CD4-positive, alpha-beta T cell (primary cell): ENCODE results near the gene PIK3C2A. TPM values are rescaled to one million over a fixed set of nuclear protein-coding genes. Genes with fewer than 3 reads are reported as not detected.
"Not testable (repeated sequence)": the region's sequence is repeated elsewhere in the genome, so short reads cannot be mapped to it uniquely, and the experiment has no call there.

ENCODE experiments used
- ATAC-seq: fragments of 200-7000 bp; cut with Tn5 transposase; one replicate; pipeline ENCODE4 v1.10.0; 2022; ENCODE audit warnings: mild to moderate bottlenecking; ENCODE audit not compliant: poor library complexity
- CTCF ChIA-PET: fragments of 350-600 bp; sonication (Branson Sonifier 250); formaldehyde crosslinking; loops from one replicate; lab custom pipeline; 2021; ENCODE audit warnings: antibody characterized with exemption, inconsistent platforms; lab: Charles Lee
- POLR2A ChIA-PET: fragments of 350-600 bp; sonication (Branson Sonifier 250); formaldehyde crosslinking; loops from one replicate; lab custom pipeline; 2021; ENCODE audit warnings: antibody characterized with exemption, inconsistent platforms; lab: Charles Lee
- DNase-seq, 14 experiments: peaks; one replicate each; pipeline ENCODE4 v3.0.0-alpha.2; 2013 to 2020; ENCODE audit warnings: mixed read lengths in 2 of 14
- H3K27ac ChIP-seq, 2 donors: one replicate each; pipeline versions ENCODE4 v1.5.1 to v1.7.0; 2013; ENCODE audit warnings: low read length in 2 of 2, low read depth in 1 of 2, mild to moderate bottlenecking in 1 of 2
- H3K27me3 ChIP-seq, 2 experiments: 1 replicate in 1 of 2; 2 replicates in 1 of 2; pipeline versions ENCODE4 v1.6.1 to v1.7.0; 2013; ENCODE audit warnings: low read length in 2 of 2, control low read depth in 1 of 2, mild to moderate bottlenecking in 1 of 2, moderate library complexity in 1 of 2; ENCODE audit not compliant: insufficient read depth in 2 of 2, control insufficient read depth in 1 of 2
- H3K36me3 ChIP-seq: one replicate; pipeline ENCODE4 v1.6.1; 2013; ENCODE audit warnings: low read length, control low read depth; ENCODE audit not compliant: insufficient read depth
- H3K4me1 ChIP-seq: one replicate; pipeline ENCODE4 v1.6.1; 2013; ENCODE audit warnings: low read length, control low read depth; ENCODE audit not compliant: insufficient read depth
- H3K4me3 ChIP-seq: one replicate; pipeline ENCODE4 v1.5.1; 2013; ENCODE audit warnings: mild to moderate bottlenecking, low read length, moderate library complexity
- H3K9me3 ChIP-seq, 2 experiments: 1 replicate in 1 of 2; 2 replicates in 1 of 2; pipeline versions ENCODE4 v1.6.1 to v1.7.0; 2013; ENCODE audit warnings: low read length in 2 of 2, mild to moderate bottlenecking in 2 of 2, control low read depth in 1 of 2, moderate library complexity in 1 of 2; ENCODE audit not compliant: control insufficient read depth in 1 of 2, insufficient read depth in 1 of 2
- H3K27ac Mint-ChIP-seq: one replicate; pipeline ENCODE4 v1.8.0; 2020; ENCODE audit warnings: mixed read lengths
- H3K27me3 Mint-ChIP-seq: one replicate; pipeline ENCODE4 v1.8.0; 2021; ENCODE audit warnings: mixed read lengths
- H3K36me3 Mint-ChIP-seq: one replicate; pipeline ENCODE4 v1.8.0; 2021; ENCODE audit warnings: low read depth, mixed read lengths
- H3K4me1 Mint-ChIP-seq: one replicate; pipeline ENCODE4 v1.8.0; 2021; ENCODE audit warnings: low read depth, mixed read lengths
- H3K4me3 Mint-ChIP-seq: one replicate; pipeline ENCODE4 v1.8.0; 2020; ENCODE audit warnings: mild to moderate bottlenecking, mixed read lengths
- H3K9me3 Mint-ChIP-seq: one replicate; pipeline ENCODE4 v1.8.0; 2020; ENCODE audit warnings: mixed read lengths
- intact Hi-C, 2 experiments: fragments of 100-400 bp; cut with DNase I in 1 of 2; cut with micrococcal nuclease in 1 of 2; formaldehyde crosslinking; loops; one replicate each; pipeline versions ENCODE4 v1.15.1 to v1.9.0; 2023 to 2025; cut with DNase I, micrococcal nuclease
- total RNA-seq, 174 experiments: library from RNA in 2 of 174; stranded (reverse) in 2 of 174; gene quantifications; one replicate each; pipeline ENCODE4 v1.2.3 and lab custom pipeline; 2021 to 2026
- TF ChIP-seq, protein P1 (sequence below): fragments of 200-600 bp; IDR thresholded peaks from one replicate; pipeline ENCODE4 v1.8.0; 2022; ENCODE audit warnings: antibody characterized with exemption, mild to moderate bottlenecking

Gene PIK3C2A
- total RNA-seq, 2 experiments from 2014 or later: 39.2 to 43.0 TPM

GRCh38 chr11:17252704-17253103 lies 44.9 kb upstream of the PIK3C2A start:
- Histone ChIP-seq H3K27ac (no peak overlapping the region), H3K36me3 (no peaks in the 10 kb centered on the region), H3K4me1 (no peaks in the 10 kb centered on the region), H3K27me3 (no peaks in the 10 kb centered on the region), H3K4me3 (no peak overlapping the region), H3K9me3 (no peaks in the 10 kb centered on the region)
- Mint-ChIP-seq H3K27me3 (no peaks in the 10 kb centered on the region), H3K9me3 (no peaks in the 10 kb centered on the region), H3K36me3 (no peaks in the 10 kb centered on the region), H3K4me1 (no peaks in the 10 kb centered on the region), H3K27ac (no peak overlapping the region), H3K4me3 (no peak overlapping the region)
- intact Hi-C loops: no loop called here
- CTCF ChIA-PET: interaction anchor here (0.7 kb wide), 1 partner anchor 119 kb away, joined by 3 read pairs; no protein-coding TSS in a partner anchor
- DNase-seq (no peak), ATAC-seq (no peak)
- POLR2A ChIA-PET: no interaction called here
- TF ChIP-seq, protein P1, sequence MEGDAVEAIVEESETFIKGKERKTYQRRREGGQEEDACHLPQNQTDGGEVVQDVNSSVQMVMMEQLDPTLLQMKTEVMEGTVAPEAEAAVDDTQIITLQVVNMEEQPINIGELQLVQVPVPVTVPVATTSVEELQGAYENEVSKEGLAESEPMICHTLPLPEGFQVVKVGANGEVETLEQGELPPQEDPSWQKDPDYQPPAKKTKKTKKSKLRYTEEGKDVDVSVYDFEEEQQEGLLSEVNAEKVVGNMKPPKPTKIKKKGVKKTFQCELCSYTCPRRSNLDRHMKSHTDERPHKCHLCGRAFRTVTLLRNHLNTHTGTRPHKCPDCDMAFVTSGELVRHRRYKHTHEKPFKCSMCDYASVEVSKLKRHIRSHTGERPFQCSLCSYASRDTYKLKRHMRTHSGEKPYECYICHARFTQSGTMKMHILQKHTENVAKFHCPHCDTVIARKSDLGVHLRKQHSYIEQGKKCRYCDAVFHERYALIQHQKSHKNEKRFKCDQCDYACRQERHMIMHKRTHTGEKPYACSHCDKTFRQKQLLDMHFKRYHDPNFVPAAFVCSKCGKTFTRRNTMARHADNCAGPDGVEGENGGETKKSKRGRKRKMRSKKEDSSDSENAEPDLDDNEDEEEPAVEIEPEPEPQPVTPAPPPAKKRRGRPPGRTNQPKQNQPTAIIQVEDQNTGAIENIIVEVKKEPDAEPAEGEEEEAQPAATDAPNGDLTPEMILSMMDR: no peak

GRCh38 chr11:17250561-17251350 lies 43.0 kb upstream of the PIK3C2A start:
- H3K27ac ChIP-seq: no peak overlapping the region
- H3K27me3 ChIP-seq: no peaks in the 10 kb centered on the region
- H3K27me3 Mint-ChIP-seq: no peaks in the 10 kb centered on the region
- no peak for ATAC-seq
- no peaks in the 10 kb centered on the region for H3K9me3 Mint-ChIP-seq
- no peak overlapping the region for H3K4me3 Mint-ChIP-seq
- no peaks in the 10 kb centered on the region for H3K9me3 ChIP-seq
- H3K4me1 Mint-ChIP-seq: no peaks in the 10 kb centered on the region
- POLR2A ChIA-PET: no interaction called here
- H3K4me1 ChIP-seq: no peaks in the 10 kb centered on the region
- no peak overlapping the region for H3K27ac Mint-ChIP-seq
- H3K36me3 ChIP-seq: no peaks in the 10 kb centered on the region
- CTCF ChIA-PET: no interaction called here
- intact Hi-C loops: no loop called here
- H3K4me3 ChIP-seq: no peak overlapping the region
- TF ChIP-seq, protein P1: no peak
- DNase-seq: no peak
- no peaks in the 10 kb centered on the region for H3K36me3 Mint-ChIP-seq

DNA sequence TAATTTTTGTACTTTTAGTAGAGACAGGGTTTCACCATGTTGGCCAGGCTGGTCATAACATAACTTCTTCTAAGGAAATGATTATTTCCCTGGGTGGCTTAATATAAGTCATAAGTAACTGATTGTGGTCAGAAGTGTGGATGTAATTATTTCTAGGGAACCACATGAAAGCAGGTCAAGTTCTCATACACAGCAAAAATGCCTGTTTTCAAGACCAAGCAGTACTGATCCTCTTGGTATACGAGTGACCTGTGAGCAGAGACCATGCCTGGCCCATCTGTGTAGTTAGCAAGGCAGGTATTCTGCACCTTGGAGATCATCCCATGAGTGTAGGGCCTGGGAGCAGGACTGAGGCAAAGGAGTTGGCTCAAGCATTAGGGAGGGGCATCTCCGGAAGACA lies 36.3 kb upstream of the PIK3C2A start:
- H3K27me3 ChIP-seq: no peaks in the 10 kb centered on the region
- no peaks in the 10 kb centered on the region for H3K9me3 ChIP-seq
- intact Hi-C loops: no loop called here
- Mint-ChIP-seq H3K4me3 (no peak overlapping the region), H3K36me3 (no peaks in the 10 kb centered on the region), H3K27me3 (no peaks in the 10 kb centered on the region), H3K4me1 (peaks cover 4% of the 10 kb centered on the region), H3K27ac (no peak overlapping the region), H3K9me3 (no peaks in the 10 kb centered on the region)
- POLR2A ChIA-PET: interaction anchor here (1.3 kb wide), 1 partner anchor 32 kb away, joined by 5 read pairs; the partner anchor contains the start of gene NUCB2
- no peak overlapping the region for H3K4me3 ChIP-seq
- H3K36me3 ChIP-seq: no peaks in the 10 kb centered on the region
- H3K27ac ChIP-seq: no peak overlapping the region
- peaks cover 5% of the 10 kb centered on the region for H3K4me1 ChIP-seq
- DNase-seq (no peak), ATAC-seq (no peak)
- TF ChIP-seq, protein P1: no peak
- CTCF ChIA-PET: no interaction called here

DNA sequence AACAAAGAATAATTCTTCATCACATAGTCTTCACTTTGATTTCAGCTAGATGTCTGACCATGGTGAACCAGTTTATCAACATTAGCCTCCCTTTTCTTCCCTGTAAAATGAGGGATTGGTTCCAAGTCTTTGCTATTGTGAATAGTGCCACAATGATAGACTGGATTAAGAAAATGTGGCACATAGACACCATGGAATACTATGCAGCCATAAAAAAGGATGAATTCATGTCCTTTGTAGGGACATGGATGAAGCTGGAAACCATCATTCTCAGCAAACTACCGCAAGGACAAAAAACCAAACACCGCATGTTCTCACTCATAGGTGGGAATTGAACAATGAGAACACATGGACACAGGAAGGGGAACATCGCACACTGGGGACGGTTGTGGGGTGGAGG lies 35.2 kb upstream of the PIK3C2A start:
- H3K4me1 Mint-ChIP-seq, H3K9me3 ChIP-seq, H3K27ac Mint-ChIP-seq, H3K4me3 ChIP-seq, DNase-seq, H3K27me3 Mint-ChIP-seq, H3K27me3 ChIP-seq, H3K27ac ChIP-seq, H3K36me3 Mint-ChIP-seq, H3K4me3 Mint-ChIP-seq, H3K4me1 ChIP-seq, intact Hi-C loops, H3K36me3 ChIP-seq, ATAC-seq, H3K9me3 Mint-ChIP-seq: not testable (repeated sequence)
- ChIA-PET POLR2A (interaction anchor here (1.3 kb wide), 1 partner anchor 33 kb away, joined by 5 read pairs; the partner anchor contains the start of gene NUCB2), CTCF (interaction anchor here (0.9 kb wide), 1 partner anchor 13 kb away, joined by 3 read pairs; no protein-coding TSS in a partner anchor)
